Choroid plexus epithelial cell (primary cell): ENCODE data around the gene BCS1L.

Experiments
- DNase-seq: peaks from one replicate; pipeline ENCODE4 v3.0.0-alpha.2; 2010; ENCODE audit warnings: low read depth
- H3K4me3 ChIP-seq: 2 replicates; pipeline ENCODE4 v1.5.1; 2011; ENCODE audit warnings: low read depth, mild to moderate bottlenecking, control low read depth, low read length, moderate library complexity
- CTCF ChIP-seq: conservative IDR thresholded peaks from 2 replicates; pipeline ENCODE4 v1.5.1; 2011; ENCODE audit warnings: low read depth, mild to moderate bottlenecking, control low read depth, inconsistent platforms, low read length, moderate library complexity

The BCS1L gene

DNA sequence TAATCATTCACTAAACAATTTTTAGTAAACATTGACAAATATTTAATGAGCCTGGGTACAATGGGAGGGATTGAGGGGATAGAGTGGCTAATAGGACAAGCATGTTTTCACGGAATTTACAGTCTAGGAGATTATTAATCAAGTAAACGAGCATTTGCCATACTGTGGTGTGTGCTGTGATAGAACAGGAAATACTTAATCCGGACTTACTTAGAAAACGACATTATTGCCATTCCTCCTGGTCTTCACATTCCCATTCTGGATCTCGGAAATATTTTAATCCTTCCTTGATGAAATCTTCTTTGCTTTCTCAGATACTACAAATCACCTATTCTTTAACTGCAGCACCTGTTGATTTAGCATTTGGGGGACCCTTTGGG, 52.1 kb downstream of the BCS1L start:
- no peak for TF ChIP-seq CTCF
- no peak for DNase-seq
- H3K4me3 ChIP-seq, result peak overlapping the region; percentile 97
